ENCODE data around the gene EPN3.

The EPN3 gene

GRCh38 chr17:50570528-50570927 is 38.0 kb downstream of the EPN3 start:
- DNase-seq = no peak

GRCh38 chr17:50571681-50572080 is 39.1 kb downstream of the EPN3 start:
- DNase-seq = no peak

- no peak for DNase-seq
These were observed 40.0 kb downstream of the EPN3 start for GRCh38 chr17:50572541-50572940.

GRCh38 chr17:50573866-50574611 is 41.5 kb downstream of the EPN3 start:
- DNase-seq = no peak

- DNase-seq = no peak
These were observed 43.2 kb downstream of the EPN3 start for GRCh38 chr17:50575581-50576210.

- no peak for DNase-seq
These were observed 44.3 kb downstream of the EPN3 start for GRCh38 chr17:50576864-50577263.

- DNase-seq = no peak
These were observed 45.0 kb downstream of the EPN3 start for GRCh38 chr17:50577451-50577954.

GRCh38 chr17:50578173-50578572 is 45.6 kb downstream of the EPN3 start:
- no peak for DNase-seq

- no peak for DNase-seq
These were observed 46.9 kb downstream of the EPN3 start for GRCh38 chr17:50579399-50579798.

- DNase-seq = no peak
These were observed 48.1 kb downstream of the EPN3 start for GRCh38 chr17:50580646-50581045.

- no peak for DNase-seq
These were observed 48.8 kb downstream of the EPN3 start for GRCh38 chr17:50581316-50581715.

- no peak for DNase-seq
These were observed 50.2 kb downstream of the EPN3 start for GRCh38 chr17:50582741-50583140.

GRCh38 chr17:50583641-50584040 is 51.1 kb downstream of the EPN3 start:
- no peak for DNase-seq

GRCh38 chr17:50584116-50584515 is 51.6 kb downstream of the EPN3 start:
- DNase-seq = no peak

GRCh38 chr17:50584749-50585148 is 52.2 kb downstream of the EPN3 start:
- no peak for DNase-seq

GRCh38 chr17:50585346-50585745 is 52.8 kb downstream of the EPN3 start:
- DNase-seq = no peak

- no peak for DNase-seq
These were observed 53.4 kb downstream of the EPN3 start for GRCh38 chr17:50585891-50586290.

GRCh38 chr17:50586421-50587247 is 54.1 kb downstream of the EPN3 start:
- no peak for DNase-seq

GRCh38 chr17:50587571-50587970 is 55.0 kb downstream of the EPN3 start:
- DNase-seq = no peak

- no peak for DNase-seq
These were observed 56.0 kb downstream of the EPN3 start for GRCh38 chr17:50588391-50589049.

GRCh38 chr17:50589095-50589705 is 56.7 kb downstream of the EPN3 start:
- no peak for DNase-seq

GRCh38 chr17:50590946-50591737 is 58.6 kb downstream of the EPN3 start:
- no peak for DNase-seq
